Heart right ventricle (tissue), 16 donors: ENCODE measurements around the gene TANGO2. TPM values are rescaled to one million over a fixed set of nuclear protein-coding genes. Genes with fewer than 3 reads are reported as not detected.

Experiments used
- ATAC-seq, 8 donors: fragments of 200-7000 bp; cut with Tn5 transposase; one replicate each; pipeline ENCODE4 v1.9.1; 2020; ENCODE audit warnings: mild to moderate bottlenecking in 8 of 8, moderate library complexity in 8 of 8, moderate number of reproducible peaks in 1 of 8
- DNase-seq, 2 donors: peaks; one replicate each; pipeline ENCODE4 v3.0.0-alpha.2; 2020
- H3K27ac ChIP-seq, 10 donors: fragments of 200-600 bp; sonication (generic) in 2 of 10; one replicate each; pipeline versions ENCODE4 v1.5.0 to v1.8.0; 2020 to 2022; ENCODE audit warnings: mild to moderate bottlenecking in 3 of 10
- H3K27me3 ChIP-seq, 7 donors: fragments of 200-600 bp; one replicate each; pipeline ENCODE4 v1.8.0; 2021 to 2022; ENCODE audit warnings: mild to moderate bottlenecking in 2 of 7
- H3K36me3 ChIP-seq, 9 donors: fragments of 200-600 bp; sonication (generic) in 1 of 9; one replicate each; pipeline versions ENCODE4 v1.5.0 to v1.8.0; 2020 to 2022; ENCODE audit warnings: mild to moderate bottlenecking in 2 of 9
- H3K4me1 ChIP-seq, 9 donors: fragments of 200-600 bp; sonication (generic) in 1 of 9; one replicate each; pipeline versions ENCODE4 v1.5.0 to v1.8.0; 2020 to 2022; ENCODE audit warnings: mild to moderate bottlenecking in 4 of 9
- H3K4me3 ChIP-seq, 10 donors: fragments of 200-600 bp; sonication (generic) in 2 of 10; one replicate each; pipeline versions ENCODE4 v1.5.0 to v1.8.0; 2020 to 2022; ENCODE audit warnings: mild to moderate bottlenecking in 7 of 10, moderate library complexity in 2 of 10
- H3K9me3 ChIP-seq, 11 donors: fragments of 200-600 bp in 10 of 11; sonication (generic) in 2 of 11; one replicate each; pipeline versions ENCODE4 v1.5.0 to v1.8.0; 2013 to 2022; ENCODE audit warnings: mild to moderate bottlenecking in 2 of 11, control low read depth in 1 of 11, moderate library complexity in 1 of 11
- WGBS, 2 donors: extraction: QIAGEN DNeasy Blood & Tissue Kit; methylation state at CpG; one replicate each; pipeline ENCODE4 v1.1.7; 2013; ENCODE audit warnings: inconsistent platforms in 1 of 2; 5-methylcytosine and 5-hydroxymethylcytosine counted together
- intact Hi-C, 10 donors: fragments of 100-400 bp; cut with DNase I; formaldehyde crosslinking; loops; one replicate each; pipeline versions ENCODE4 v1.11.1 to v1.14.2; 2022
- polyA plus RNA-seq, 2 donors: library from polyadenylated mRNA; stranded (reverse); fragments of 200-250 nt; gene quantifications; one replicate each; pipeline ENCODE4 v1.2.3, GENCODE V29; 2013
- total RNA-seq, 10 donors: library from RNA; stranded (reverse); fragmentation: NEBNext Ultra II Directional in 3 of 10; extraction: Animal tissue kit (Norgen Biotek cat#: 25700) in 3 of 10; gene quantifications; one replicate each; pipeline versions ENCODE4 v1.2.1 to v1.2.4, GENCODE V29; 2021 to 2023
- TF ChIP-seq, protein P1 (sequence below), 9 donors: fragments of 200-600 bp; sonication (generic) in 2 of 9; IDR thresholded peaks; one replicate each; pipeline versions ENCODE4 v1.5.0 to v1.8.0; 2021 to 2022; ENCODE audit warnings: antibody characterized with exemption in 9 of 9, mild to moderate bottlenecking in 5 of 9, moderate library complexity in 1 of 9
- donor health status: Arrhythmogenic right ventricular cardiomyopathy.
- donor health status: ischemic (EF 13 %, LVEDD 7.1; RV severe dilation, severe dysfunction).
- donor health status: healthy with polysubstance abuse.
- donor health status: DM: no; HTN: yes; CAD: no.
- donor health status: DM: no; HTN: no; CAD: no.
- donor health status: ischemic (EF 25% LVEDD 6.9; RV normal size, moderate dysfunction).
- donor health status: ischemic (EF 25% LVEDD 5.7; RV mildly dilated, moderate dysfunction).
- donor health status: healthy.
- donor health status: DM: yes; HTN: yes; CAD: no.
- donor health status: Ischemic cardiomyopathy.
- donor health status: ischemic (EF 35%, LVEDD 5.7; RV mildly dilated, moderate dysfunction).
- donor health status: nonischemic (EF 11% LVEDD 7.7; RV severe dilation, severe dysfunction).
- donor health status: DM: yes; HTN: yes; CAD: no.
- donor health status: PGD.
- donor health status: ischemic (EF 29% LVEDD 5.4; RV normal size, mild dysfunction).
- donor health status: nonischemic (EF 23%, LVEDD 6.1; RV moderate dilation, normal function).

Gene TANGO2
- total and polyA plus RNA-seq, 12 donors: 34.1 to 139 (median 81.0) TPM

DNA sequence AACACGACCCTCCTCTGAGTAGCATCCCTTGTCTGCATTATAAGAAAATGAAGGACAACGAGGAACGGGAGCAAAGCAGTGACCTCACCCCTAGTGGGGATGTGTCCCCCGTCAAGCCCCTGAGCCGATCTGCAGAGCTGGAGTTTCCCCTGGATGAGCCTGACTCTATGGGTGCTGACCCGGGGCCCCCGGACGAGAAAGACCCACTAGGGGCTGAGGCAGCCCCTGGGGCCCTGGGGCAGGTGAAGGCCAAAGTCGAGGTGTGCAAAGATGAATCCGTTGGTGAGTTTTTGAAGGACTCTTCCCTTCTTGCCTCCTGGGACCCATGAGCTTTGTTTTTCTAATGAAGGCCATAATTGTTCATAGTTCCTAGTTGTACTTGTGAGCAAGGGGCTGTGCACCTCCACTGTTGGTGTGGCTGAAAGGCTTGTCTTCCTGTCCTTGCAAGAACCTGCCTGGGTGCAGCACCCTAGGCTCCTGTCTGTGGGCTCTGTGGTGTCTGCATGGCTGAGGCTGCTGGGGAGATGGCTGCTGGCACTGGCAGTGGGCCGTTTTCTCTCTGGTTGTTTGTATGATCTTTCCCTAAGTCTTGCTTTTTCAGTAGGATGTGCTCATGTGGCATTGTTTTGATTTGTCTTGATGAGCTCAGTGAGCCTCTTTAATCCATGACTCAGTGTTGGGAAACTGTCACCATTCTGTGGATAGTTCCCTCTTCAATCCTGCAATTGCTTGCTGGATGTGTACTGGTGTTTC, 69.2 kb downstream of the TANGO2 start:
- Histone ChIP-seq H3K4me3 (no peak overlapping the region), H3K4me1 (peaks cover under 1 to 16% (median 6%) of the 10 kb centered on the region in 9 donors), H3K27ac (no peak overlapping the region), H3K36me3 (peaks cover 4 to 100% (median 85%) of the 10 kb centered on the region in 9 donors), H3K9me3 (no peaks in the 10 kb centered on the region), H3K27me3 (no peaks in the 10 kb centered on the region)
- 91 to 95% methylated on average over 11 of the region's 11 CpGs for WGBS, 2 donors
- DNase-seq (no peak), ATAC-seq (no peak)
- intact Hi-C loops: loop anchor here in 2 of 10 donors (5.0 kb wide), 1 partner anchor 63 kb away; no protein-coding TSS in a partner anchor
- TF ChIP-seq, protein P1, sequence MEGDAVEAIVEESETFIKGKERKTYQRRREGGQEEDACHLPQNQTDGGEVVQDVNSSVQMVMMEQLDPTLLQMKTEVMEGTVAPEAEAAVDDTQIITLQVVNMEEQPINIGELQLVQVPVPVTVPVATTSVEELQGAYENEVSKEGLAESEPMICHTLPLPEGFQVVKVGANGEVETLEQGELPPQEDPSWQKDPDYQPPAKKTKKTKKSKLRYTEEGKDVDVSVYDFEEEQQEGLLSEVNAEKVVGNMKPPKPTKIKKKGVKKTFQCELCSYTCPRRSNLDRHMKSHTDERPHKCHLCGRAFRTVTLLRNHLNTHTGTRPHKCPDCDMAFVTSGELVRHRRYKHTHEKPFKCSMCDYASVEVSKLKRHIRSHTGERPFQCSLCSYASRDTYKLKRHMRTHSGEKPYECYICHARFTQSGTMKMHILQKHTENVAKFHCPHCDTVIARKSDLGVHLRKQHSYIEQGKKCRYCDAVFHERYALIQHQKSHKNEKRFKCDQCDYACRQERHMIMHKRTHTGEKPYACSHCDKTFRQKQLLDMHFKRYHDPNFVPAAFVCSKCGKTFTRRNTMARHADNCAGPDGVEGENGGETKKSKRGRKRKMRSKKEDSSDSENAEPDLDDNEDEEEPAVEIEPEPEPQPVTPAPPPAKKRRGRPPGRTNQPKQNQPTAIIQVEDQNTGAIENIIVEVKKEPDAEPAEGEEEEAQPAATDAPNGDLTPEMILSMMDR (IDR thresholded peaks at IDR 0.05): no peak

GRCh38 chr22:20090730-20091240, 69.9 kb downstream of the TANGO2 start:
- H3K9me3 ChIP-seq: no peaks in the 10 kb centered on the region
- TF ChIP-seq, protein P1 (IDR thresholded peaks at IDR 0.05): no peak
- 91 to 94% methylated on average over 9 of the region's 9 CpGs for WGBS, 2 donors
- no peak overlapping the region for H3K27ac ChIP-seq
- peaks cover 0 to 12% (median 0%) of the 10 kb centered on the region in 9 donors for H3K4me1 ChIP-seq
- no peak for DNase-seq
- no peak for ATAC-seq
- H3K36me3 ChIP-seq: peaks cover 4 to 100% (median 90%) of the 10 kb centered on the region in 9 donors
- H3K4me3 ChIP-seq: no peak overlapping the region
- intact Hi-C loops: loop anchor here in 1 of 10 donors (5.0 kb wide), 1 partner anchor 63 kb away; no protein-coding TSS in a partner anchor
- no peaks in the 10 kb centered on the region for H3K27me3 ChIP-seq

GRCh38 chr22:20091690-20092476, 71.0 kb downstream of the TANGO2 start:
- ATAC-seq: no peak
- TF ChIP-seq, protein P1 (IDR thresholded peaks at IDR 0.05): no peak

GRCh38 chr22:20092477-20092854, 71.6 kb downstream of the TANGO2 start:
- TF ChIP-seq, protein P1 (IDR thresholded peaks at IDR 0.05): no peak
- 92 to 94% methylated on average over 11 of the region's 11 CpGs for WGBS, 2 donors
- H3K9me3 ChIP-seq: peaks cover 0 to 8% (median 3%) of the 10 kb centered on the region in 11 donors
- H3K27me3 ChIP-seq: no peaks in the 10 kb centered on the region
- peaks cover 4 to 100% (median 87%) of the 10 kb centered on the region in 9 donors for H3K36me3 ChIP-seq
- no peak for ATAC-seq
- H3K27ac ChIP-seq: peak overlapping the region in 1 of 10 donors; percentile 47
- peaks cover 0 to 12% (median 0%) of the 10 kb centered on the region in 9 donors for H3K4me1 ChIP-seq
- no peak for DNase-seq
- intact Hi-C loops: loop anchor here in 1 of 10 donors (5.0 kb wide), 1 partner anchor 65 kb away; no protein-coding TSS in a partner anchor
- H3K4me3 ChIP-seq: no peak overlapping the region

More at GRCh38 chr22:20091690-20092476, 71.0 kb downstream of the TANGO2 start:
- WGBS, 2 donors: 94 to 95% methylated on average over 16 of the region's 16 CpGs
- Histone ChIP-seq H3K4me3 (no peak overlapping the region), H3K27ac (peak overlapping the region in 1 of 10 donors; percentile 47), H3K36me3 (peaks cover 4 to 100% (median 88%) of the 10 kb centered on the region in 9 donors), H3K27me3 (no peaks in the 10 kb centered on the region), H3K9me3 (peaks cover 0 to 8% (median 2%) of the 10 kb centered on the region in 11 donors), H3K4me1 (peaks cover 0 to 12% (median 0%) of the 10 kb centered on the region in 9 donors)
- intact Hi-C loops: loop anchor here in 1 of 10 donors (5.0 kb wide), 1 partner anchor 65 kb away; no protein-coding TSS in a partner anchor
- no peak for DNase-seq
